Hepatocyte (in vitro differentiated cells): ENCODE data around the gene BOLA1. TPM values are rescaled to one million over a fixed set of nuclear protein-coding genes. Genes with fewer than 3 reads are reported as not detected.
"Not testable (repeated sequence)": the region's sequence is repeated elsewhere in the genome, so short reads cannot be mapped to it uniquely, and the experiment has no call there.

Experiments used
- DNase-seq: peaks from one replicate; pipeline ENCODE4 v3.0.0-alpha.2; 2016; ENCODE audit warnings: low spot score
- H2AFZ ChIP-seq: fragments of 200-600 bp; sonication (generic); 2 replicates; pipeline ENCODE4 v1.6.0; 2016; ENCODE audit warnings: antibody characterized with exemption, mild to moderate bottlenecking
- H3K27ac ChIP-seq: fragments of 200-600 bp; sonication (generic); 2 replicates; pipeline ENCODE4 v1.5.1; 2016; ENCODE audit warnings: mild to moderate bottlenecking
- H3K27me3 ChIP-seq: fragments of 200-600 bp; sonication (generic); 2 replicates; pipeline ENCODE4 v1.6.1; 2016
- H3K36me3 ChIP-seq: fragments of 200-600 bp; sonication (generic); replicated peaks from 2 replicates; pipeline ENCODE4 v1.5.1; 2016; ENCODE audit warnings: low read depth; ENCODE audit not compliant: insufficient read depth
- H3K4me1 ChIP-seq: fragments of 200-600 bp; sonication (generic); 2 replicates; pipeline ENCODE4 v1.5.1; 2016; ENCODE audit warnings: mild to moderate bottlenecking, moderate library complexity; ENCODE audit not compliant: insufficient read depth
- H3K4me2 ChIP-seq: fragments of 200-600 bp; sonication (generic); 2 replicates; pipeline ENCODE4 v1.6.0; 2016
- H3K4me3 ChIP-seq: fragments of 200-600 bp; sonication (generic); 2 replicates; pipeline ENCODE4 v1.5.1; 2016; ENCODE audit warnings: mild to moderate bottlenecking
- H3K79me2 ChIP-seq: fragments of 200-600 bp; sonication (generic); 2 replicates; pipeline ENCODE4 v1.6.0; 2017; ENCODE audit warnings: mild to moderate bottlenecking
- H3K9me2 ChIP-seq: fragments of 200-600 bp; sonication (generic); replicated peaks from 2 replicates; pipeline ENCODE4 v1.6.0; 2017; ENCODE audit warnings: mild to moderate bottlenecking; ENCODE audit not compliant: insufficient read depth
- H3K9me3 ChIP-seq: fragments of 200-600 bp; sonication (generic); 2 replicates; pipeline ENCODE4 v1.5.1; 2016; ENCODE audit warnings: low read depth, mild to moderate bottlenecking
- H4K20me1 ChIP-seq: fragments of 200-600 bp; sonication (generic); 2 replicates; pipeline ENCODE4 v1.6.0; 2016; ENCODE audit warnings: mild to moderate bottlenecking; ENCODE audit not compliant: insufficient read depth, poor library complexity, severe bottlenecking
- CTCF ChIP-seq: fragments of 200-600 bp; sonication (generic); IDR thresholded peaks from 2 replicates; pipeline ENCODE4 v1.5.1; 2016; ENCODE audit warnings: antibody characterized with exemption, mild to moderate bottlenecking; ENCODE audit not compliant: poor library complexity
- EZH2 ChIP-seq: fragments of 200-600 bp; sonication (generic); IDR thresholded peaks from 2 replicates; pipeline ENCODE4 v1.6.1; 2016; ENCODE audit warnings: antibody characterized with exemption, mild to moderate bottlenecking, borderline replicate concordance
- EZH2phosphoT487 ChIP-seq: fragments of 200-600 bp; sonication (generic); IDR thresholded peaks from one replicate; pipeline ENCODE4 v1.6.1; 2018; ENCODE audit warnings: antibody characterized with exemption, mild to moderate bottlenecking, low read depth, moderate library complexity; ENCODE audit not compliant: unreplicated experiment, severe bottlenecking
- WGBS: methylation state at CpG from one replicate; pipeline ENCODE4 v1.1.6; 2016; ENCODE audit warnings: low lambda C conversion rate; ENCODE audit errors: missing lambda C conversion rate; 5-methylcytosine and 5-hydroxymethylcytosine counted together
- polyA plus RNA-seq: library from polyadenylated mRNA; unstranded; fragments of >200 nt; fragmentation: Nextera tagmentation; extraction: Ambion mirVana; gene quantifications from 2 replicates; pipeline ENCODE4 v1.2.1, GENCODE V29; 2016
- total RNA-seq: library from RNA; depleted of rRNA; stranded (reverse); fragments of >200 nt; gene quantifications from 2 replicates; pipeline ENCODE4 v1.2.3, GENCODE V29; 2014

The BOLA1 gene
- total and polyA plus RNA-seq, 2 experiments from 2014 or later: 16.1 to 19.0 TPM

DNA sequence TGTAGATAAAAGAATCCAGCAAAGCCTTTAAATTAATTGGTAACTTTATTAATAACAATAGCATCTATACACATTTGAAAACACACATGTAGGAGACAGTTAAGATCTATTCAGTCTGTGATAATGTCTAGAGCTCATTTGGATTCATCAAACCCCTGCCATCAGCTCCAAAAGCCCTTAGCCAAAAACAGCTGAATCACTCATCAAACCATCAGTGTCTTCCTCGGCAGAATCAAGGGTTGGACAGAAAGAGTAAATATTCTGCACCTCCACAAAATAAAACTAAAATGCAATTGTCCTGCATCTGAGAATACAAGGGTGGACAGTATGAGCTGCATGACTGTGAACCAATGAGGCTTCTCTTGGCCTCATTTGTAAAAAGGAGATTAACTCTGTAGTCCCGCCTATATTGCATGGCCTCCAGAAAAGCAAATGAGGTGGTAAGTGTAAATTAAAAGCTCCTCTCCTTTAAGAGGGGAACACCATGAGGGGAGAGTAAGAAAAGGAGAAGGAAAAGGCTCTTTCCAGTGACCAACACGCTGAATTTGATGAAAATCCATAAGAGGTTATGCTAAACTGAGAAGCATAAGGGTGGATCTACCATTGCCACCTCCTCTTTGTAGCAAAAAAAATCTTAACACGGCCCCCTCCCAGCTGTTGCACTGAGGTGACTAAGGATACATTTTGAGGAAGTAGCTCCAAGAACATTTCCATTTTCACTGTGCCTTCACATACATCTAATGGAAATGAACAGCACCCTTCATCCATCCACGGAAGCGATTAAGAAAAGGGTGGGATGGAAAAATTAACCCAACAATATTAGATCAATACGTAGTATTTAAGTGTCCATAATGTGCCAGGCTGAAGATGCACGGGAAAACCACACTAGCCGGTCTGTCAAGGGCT, 14.7 kb upstream of the BOLA1 start:
- Histone ChIP-seq H3K4me1 (peaks cover 14% of the 10 kb centered on the region), H3K4me2 (peak overlapping the region; percentile 88), H3K79me2 (peaks cover 57% of the 10 kb centered on the region), H3K9me3 (no peaks in the 10 kb centered on the region), H4K20me1 (peaks cover 47% of the 10 kb centered on the region), H3K27me3 (no peaks in the 10 kb centered on the region), H2AFZ (no peak overlapping the region), H3K27ac (peak overlapping the region; percentile 99), H3K36me3 (no peaks in the 10 kb centered on the region), H3K4me3 (peak overlapping the region; percentile 83), H3K9me2 (no peaks in the 10 kb centered on the region)
- no peak for TF ChIP-seq CTCF
- no peak for TF ChIP-seq EZH2phosphoT487
- TF ChIP-seq EZH2: no peak
- peak; percentile 28 for DNase-seq
- 12% methylated on average over 9 of the region's 9 CpGs for WGBS

- H3K9me3 ChIP-seq: no peaks in the 10 kb centered on the region
- H3K4me3 ChIP-seq: peak overlapping the region; percentile 83
- DNase-seq: peak; percentile 80
- no peaks in the 10 kb centered on the region for H3K9me2 ChIP-seq
- peak overlapping the region; percentile 88 for H3K4me2 ChIP-seq
- peaks cover 49% of the 10 kb centered on the region for H3K79me2 ChIP-seq
- H3K36me3 ChIP-seq: no peaks in the 10 kb centered on the region
- H2AFZ ChIP-seq: no peak overlapping the region
- H4K20me1 ChIP-seq: peaks cover 42% of the 10 kb centered on the region
- TF ChIP-seq EZH2phosphoT487 (peak; percentile 11), CTCF (peak; percentile 7), EZH2 (no peak)
- H3K27ac ChIP-seq: peak overlapping the region; percentile 99
- WGBS: 2% methylated on average over 36 of the region's 36 CpGs
- H3K4me1 ChIP-seq: peaks cover 14% of the 10 kb centered on the region
- no peaks in the 10 kb centered on the region for H3K27me3 ChIP-seq
Observed at GRCh38 chr1:149885339-149886120, 13.8 kb upstream of the BOLA1 start.

GRCh38 chr1:149886121-149886395, 13.3 kb upstream of the BOLA1 start:
- Histone ChIP-seq H3K27ac (peak overlapping the region; percentile 99), H3K4me3 (peak overlapping the region; percentile 83), H4K20me1 (peaks cover 42% of the 10 kb centered on the region), H3K79me2 (peaks cover 45% of the 10 kb centered on the region), H3K4me1 (peaks cover 14% of the 10 kb centered on the region), H3K4me2 (peak overlapping the region; percentile 88)
- WGBS: 1% methylated on average over 19 of the region's 19 CpGs
- DNase-seq, H3K9me2 ChIP-seq, H3K36me3 ChIP-seq, H2AFZ ChIP-seq, H3K27me3 ChIP-seq, H3K9me3 ChIP-seq: not testable (repeated sequence)
